Astrocyte of the cerebellum (primary cell): ENCODE measurements around the gene IGFBP3.

Experiments used
- DNase-seq: peaks from one replicate; pipeline ENCODE4 v3.0.0-alpha.2; 2011; ENCODE audit warnings: low read depth
- H3K4me3 ChIP-seq: 2 replicates; pipeline ENCODE4 v1.5.1; 2011; ENCODE audit warnings: mild to moderate bottlenecking, low read depth, low read length, moderate library complexity
- in situ Hi-C: cut with HindIII; loops from 2 replicates; pipeline ENCODE4 v1.10.0; 2017; ENCODE audit warnings: low sequenced_read_pairs
- TF ChIP-seq, protein P1 (sequence below): IDR thresholded peaks from 2 replicates; pipeline ENCODE4 v1.5.1; 2012; ENCODE audit warnings: low read length, low read depth, moderate library complexity, mild to moderate bottlenecking; ENCODE audit errors: missing control alignments

Gene IGFBP3

GRCh38 chr7:45869426-45869825 lies 51.6 kb downstream of the IGFBP3 start:
- TF ChIP-seq, protein P1, sequence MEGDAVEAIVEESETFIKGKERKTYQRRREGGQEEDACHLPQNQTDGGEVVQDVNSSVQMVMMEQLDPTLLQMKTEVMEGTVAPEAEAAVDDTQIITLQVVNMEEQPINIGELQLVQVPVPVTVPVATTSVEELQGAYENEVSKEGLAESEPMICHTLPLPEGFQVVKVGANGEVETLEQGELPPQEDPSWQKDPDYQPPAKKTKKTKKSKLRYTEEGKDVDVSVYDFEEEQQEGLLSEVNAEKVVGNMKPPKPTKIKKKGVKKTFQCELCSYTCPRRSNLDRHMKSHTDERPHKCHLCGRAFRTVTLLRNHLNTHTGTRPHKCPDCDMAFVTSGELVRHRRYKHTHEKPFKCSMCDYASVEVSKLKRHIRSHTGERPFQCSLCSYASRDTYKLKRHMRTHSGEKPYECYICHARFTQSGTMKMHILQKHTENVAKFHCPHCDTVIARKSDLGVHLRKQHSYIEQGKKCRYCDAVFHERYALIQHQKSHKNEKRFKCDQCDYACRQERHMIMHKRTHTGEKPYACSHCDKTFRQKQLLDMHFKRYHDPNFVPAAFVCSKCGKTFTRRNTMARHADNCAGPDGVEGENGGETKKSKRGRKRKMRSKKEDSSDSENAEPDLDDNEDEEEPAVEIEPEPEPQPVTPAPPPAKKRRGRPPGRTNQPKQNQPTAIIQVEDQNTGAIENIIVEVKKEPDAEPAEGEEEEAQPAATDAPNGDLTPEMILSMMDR: no peak
- no peak overlapping the region for H3K4me3 ChIP-seq
- no peak for DNase-seq
- in situ Hi-C loops: no loop called here

DNA sequence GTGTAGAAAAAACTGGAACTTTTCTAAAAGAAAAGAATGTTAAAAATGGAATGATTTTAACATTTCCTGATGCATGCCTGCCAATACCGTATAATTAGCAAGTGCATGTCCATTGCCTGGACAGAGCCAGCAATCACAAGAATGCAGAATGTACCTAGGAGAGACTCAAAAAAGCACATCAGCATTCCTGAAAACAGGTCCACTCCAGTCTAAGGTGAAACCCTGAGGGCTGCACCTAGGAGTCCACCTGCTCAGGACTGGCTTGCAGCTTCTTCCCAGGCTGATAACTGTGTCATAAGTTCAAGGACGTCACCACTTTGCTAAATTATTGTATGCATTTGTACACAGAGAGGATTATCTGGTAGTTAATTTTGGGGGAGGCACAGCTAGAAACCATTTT lies 53.6 kb downstream of the IGFBP3 start:
- TF ChIP-seq, protein P1: no peak
- DNase-seq: no peak
- no peak overlapping the region for H3K4me3 ChIP-seq
- in situ Hi-C loops: no loop called here

DNA sequence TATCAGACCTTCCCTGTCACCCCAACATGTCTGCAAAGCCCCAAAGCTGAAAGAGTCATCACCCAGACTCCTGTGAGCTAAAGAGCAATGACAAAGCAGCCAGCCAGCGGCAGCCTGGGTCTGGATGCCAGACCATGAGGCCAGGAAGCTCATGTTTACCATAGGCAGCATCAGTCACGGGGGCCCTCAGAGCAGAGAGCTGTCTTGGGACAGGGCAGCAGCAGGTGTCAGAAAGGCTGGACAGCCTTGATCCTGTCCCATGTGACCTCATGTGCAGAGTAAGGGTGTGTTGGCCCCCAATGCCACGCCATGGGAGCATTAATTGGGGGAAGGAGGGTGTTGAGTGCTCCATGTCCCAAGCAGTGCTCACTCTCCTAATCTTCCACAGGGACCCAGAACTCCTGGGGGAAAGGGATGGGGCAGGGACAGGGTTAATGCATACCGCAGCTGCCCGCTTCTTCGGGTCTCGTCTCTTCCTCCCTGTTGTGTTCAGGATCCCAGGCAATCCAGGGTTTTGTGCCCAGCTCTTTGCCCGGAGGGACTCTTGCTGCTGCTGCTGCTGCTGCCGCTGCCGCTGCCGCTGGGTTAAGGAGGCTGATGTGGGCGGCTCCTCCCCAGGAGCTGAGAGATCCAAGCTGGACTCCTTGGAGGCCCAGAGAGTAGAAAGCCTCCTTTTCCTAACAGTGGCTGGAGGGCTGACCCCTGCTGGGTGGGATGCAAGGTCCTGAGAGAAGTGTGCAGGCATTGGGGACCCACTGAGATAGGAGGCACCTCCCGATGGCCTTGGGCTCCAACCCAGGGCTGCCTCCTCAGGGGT lies 55.3 kb downstream of the IGFBP3 start:
- H3K4me3 ChIP-seq: no peak overlapping the region
- no peak for DNase-seq
- in situ Hi-C loops: no loop called here
- TF ChIP-seq, protein P1: no peak

DNA sequence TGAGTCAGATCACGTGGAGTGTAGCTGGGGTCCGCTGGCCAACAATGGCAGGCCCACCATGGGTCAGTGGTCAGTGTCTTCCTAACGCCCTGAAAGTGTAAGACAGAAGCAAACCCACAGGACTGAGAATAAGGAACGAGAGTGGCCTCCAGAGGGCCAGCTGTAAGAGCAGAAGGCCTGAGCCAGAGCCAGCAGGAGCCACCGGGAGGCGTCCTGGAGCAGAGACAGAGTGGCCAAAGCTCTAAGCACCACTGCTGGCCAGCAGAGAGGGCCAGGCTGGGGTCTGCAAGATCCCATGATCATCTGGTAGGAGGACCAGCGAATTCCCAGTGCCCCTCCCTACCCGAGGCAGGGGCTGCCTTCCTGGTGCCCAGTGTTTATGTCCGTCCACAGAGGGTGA lies 57.4 kb downstream of the IGFBP3 start:
- no peak overlapping the region for H3K4me3 ChIP-seq
- DNase-seq: no peak
- TF ChIP-seq, protein P1: no peak
- in situ Hi-C loops: no loop called here
